Measurements from ENCODE around the gene EMC8. TPM values are rescaled to one million over a fixed set of nuclear protein-coding genes. Genes with fewer than 3 reads are reported as not detected.

EMC8 gene
- 30.5 and 31.0 TPM in 2 replicates for polyA plus RNA-seq (2011; rRNA removed)
- polyA minus RNA-seq (2011; rRNA and poly(A)+ RNA removed), result 30.8 and 35.9 TPM in 2 replicates

DNA sequence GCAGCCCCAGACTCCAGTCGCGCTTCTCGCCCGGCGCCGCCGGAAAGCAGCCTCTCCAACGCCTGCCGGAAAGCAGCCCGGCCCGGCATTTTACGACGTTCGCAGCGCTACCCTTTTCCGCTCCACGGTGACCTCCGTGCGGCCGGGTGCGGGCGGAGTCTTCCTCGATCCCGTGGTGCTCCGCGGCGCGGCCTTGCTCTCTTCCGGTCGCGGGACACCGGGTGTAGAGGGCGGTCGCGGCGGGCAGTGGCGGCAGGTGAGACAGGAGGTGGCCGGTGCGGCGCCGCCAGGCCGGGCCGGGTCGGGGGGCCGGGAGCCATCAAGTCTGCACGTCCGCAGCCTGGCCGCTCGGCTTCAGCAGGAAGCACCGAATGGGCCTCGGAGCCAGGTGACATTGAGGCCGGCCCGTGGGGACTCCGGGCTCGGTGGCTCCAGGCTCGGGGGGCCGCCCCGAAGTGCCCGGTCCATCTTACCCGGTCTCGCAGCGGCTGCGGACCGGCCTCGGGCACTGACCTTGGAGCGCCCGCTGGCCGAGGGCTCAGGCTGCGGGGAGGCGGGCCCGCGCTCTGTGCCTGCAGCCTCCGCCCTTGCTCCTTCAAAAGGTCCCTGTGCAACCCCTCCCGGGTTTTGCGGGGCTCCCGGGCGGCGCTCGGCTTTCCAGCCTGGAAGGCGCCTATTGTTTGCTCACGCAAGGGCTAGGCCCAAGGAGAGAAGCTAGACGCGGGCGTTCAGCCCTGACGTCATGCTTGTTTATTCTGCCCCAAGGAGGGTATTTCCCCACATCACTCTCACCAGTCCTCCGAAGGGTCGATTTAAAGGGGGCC, at the start of gene EMC8, which contains the start of gene COX4I1:
Gene EMC8 (minus strand): TSS at position 48 of the 824 bp plus-strand sequence. CDS start 249 bp downstream, outside the sequence.
Gene COX4I1 (plus strand): TSS at position 199 of the 824 bp plus-strand sequence. CDS start 1,511 bp downstream, outside the sequence.
- DNase-seq (ENCODE audit: low read depth, low spot score), result peak; percentile 75
- TF ChIP-seq, protein P1, sequence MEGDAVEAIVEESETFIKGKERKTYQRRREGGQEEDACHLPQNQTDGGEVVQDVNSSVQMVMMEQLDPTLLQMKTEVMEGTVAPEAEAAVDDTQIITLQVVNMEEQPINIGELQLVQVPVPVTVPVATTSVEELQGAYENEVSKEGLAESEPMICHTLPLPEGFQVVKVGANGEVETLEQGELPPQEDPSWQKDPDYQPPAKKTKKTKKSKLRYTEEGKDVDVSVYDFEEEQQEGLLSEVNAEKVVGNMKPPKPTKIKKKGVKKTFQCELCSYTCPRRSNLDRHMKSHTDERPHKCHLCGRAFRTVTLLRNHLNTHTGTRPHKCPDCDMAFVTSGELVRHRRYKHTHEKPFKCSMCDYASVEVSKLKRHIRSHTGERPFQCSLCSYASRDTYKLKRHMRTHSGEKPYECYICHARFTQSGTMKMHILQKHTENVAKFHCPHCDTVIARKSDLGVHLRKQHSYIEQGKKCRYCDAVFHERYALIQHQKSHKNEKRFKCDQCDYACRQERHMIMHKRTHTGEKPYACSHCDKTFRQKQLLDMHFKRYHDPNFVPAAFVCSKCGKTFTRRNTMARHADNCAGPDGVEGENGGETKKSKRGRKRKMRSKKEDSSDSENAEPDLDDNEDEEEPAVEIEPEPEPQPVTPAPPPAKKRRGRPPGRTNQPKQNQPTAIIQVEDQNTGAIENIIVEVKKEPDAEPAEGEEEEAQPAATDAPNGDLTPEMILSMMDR (IDR thresholded peaks at IDR 0.05; ENCODE audit: low read depth, low read length), result no peak
- Histone ChIP-seq H3K4me3 (ENCODE audit: low read depth, low read length) (peak within 1 kb of the TSS; percentile 96), H3K9me3 (ENCODE audit: control insufficient read depth, insufficient read depth, low read length) (no peaks in the 10 kb centered on the region), H3K27me3 (ENCODE audit: control insufficient read depth, insufficient read depth, low read length) (no peaks in the 10 kb centered on the region), H3K27ac (ENCODE audit: low read depth, low read length) (peak within 1 kb of the TSS; percentile 73)
- ChIA-PET CTCF (interaction anchor here (1.7 to 2.3 kb wide), 2 partner anchors 21 to 124 kb away, joined by 4 to 11 read pairs; no protein-coding TSS in a partner anchor), POLR2A (interaction anchor here (0.6 to 0.7 kb wide), 3 partner anchors 25 to 158 kb away, joined by 3 to 4 read pairs (median 3); no protein-coding TSS in a partner anchor)

GRCh38 chr16:85848986-85849385, 49.6 kb upstream of the EMC8 start:
- Histone ChIP-seq H3K27me3 (ENCODE audit: control insufficient read depth, insufficient read depth, low read length) (peaks cover 69% of the 10 kb centered on the region), H3K4me3 (ENCODE audit: low read depth, low read length) (no peak overlapping the region), H3K9me3 (ENCODE audit: control insufficient read depth, insufficient read depth, low read length) (no peaks in the 10 kb centered on the region; the same call in 1 of the 2 replicates), H3K27ac (ENCODE audit: low read depth, low read length) (no peak overlapping the region)
- ChIA-PET CTCF (no interaction called here), POLR2A (no interaction called here)
- no peak for DNase-seq (ENCODE audit: low read depth, low spot score)
- TF ChIP-seq, protein P1 (IDR thresholded peaks at IDR 0.05; ENCODE audit: low read depth, low read length), result no peak

GRCh38 chr16:85847681-85848601, 48.6 kb upstream of the EMC8 start:
- POLR2A ChIA-PET, result no interaction called here
- CTCF ChIA-PET, result interaction anchor here (0.6 kb wide), 1 partner anchor 171 kb away, joined by 3 read pairs; no protein-coding TSS in a partner anchor
- no peak overlapping the region for H3K4me3 ChIP-seq (ENCODE audit: low read depth, low read length)
- TF ChIP-seq, protein P1 (IDR thresholded peaks at IDR 0.05; ENCODE audit: low read depth, low read length), result no peak
- no peak for DNase-seq (ENCODE audit: low read depth, low spot score)
- H3K27me3 ChIP-seq (ENCODE audit: control insufficient read depth, insufficient read depth, low read length), result peaks cover 72% of the 10 kb centered on the region
- H3K9me3 ChIP-seq (ENCODE audit: control insufficient read depth, insufficient read depth, low read length), result peaks cover under 1% of the 10 kb centered on the region
- H3K27ac ChIP-seq (ENCODE audit: low read depth, low read length), result no peak overlapping the region

DNA sequence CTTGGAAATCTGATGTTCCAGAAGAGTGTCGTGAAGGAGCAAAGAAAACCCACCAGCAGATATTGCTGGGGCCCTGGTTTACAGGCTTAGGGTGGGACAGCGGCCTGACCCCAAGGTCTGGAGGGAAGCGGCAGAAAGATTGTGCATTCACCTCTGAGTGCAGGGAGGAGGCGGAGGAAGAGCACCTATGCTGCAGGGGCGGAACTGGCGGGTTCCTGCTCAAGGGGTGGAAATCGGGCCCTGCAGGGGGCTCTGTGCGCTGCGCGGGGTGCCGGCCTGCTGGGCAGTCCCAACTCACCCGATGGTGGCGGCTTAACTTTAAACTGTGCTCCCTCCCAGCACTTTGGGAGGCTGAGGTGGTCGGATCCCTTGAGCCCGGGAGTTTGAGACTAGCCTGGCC, 47.7 kb upstream of the EMC8 start:
- CTCF ChIA-PET, result interaction anchor here (0.6 kb wide), 1 partner anchor 172 kb away, joined by 3 read pairs; no protein-coding TSS in a partner anchor
- DNase-seq (ENCODE audit: low read depth, low spot score), result no peak
- POLR2A ChIA-PET, result no interaction called here
- TF ChIP-seq, protein P1 (IDR thresholded peaks at IDR 0.05; ENCODE audit: low read depth, low read length), result no peak
- H3K9me3 ChIP-seq (ENCODE audit: control insufficient read depth, insufficient read depth, low read length), result peaks cover 4% of the 10 kb centered on the region
- no peak overlapping the region for H3K4me3 ChIP-seq (ENCODE audit: low read depth, low read length)
- no peak overlapping the region for H3K27ac ChIP-seq (ENCODE audit: low read depth, low read length)
- peaks cover 70% of the 10 kb centered on the region for H3K27me3 ChIP-seq (ENCODE audit: control insufficient read depth, insufficient read depth, low read length)
